GM21619 (cell line): Measurements from ENCODE around the gene EPHB2.

Experiments used
- ATAC-seq: cut with Tn5 transposase; IDR thresholded peaks from one replicate; pipeline ENCODE4 v1.9.1; 2021; ENCODE audit not compliant: unreplicated experiment

The EPHB2 gene

DNA sequence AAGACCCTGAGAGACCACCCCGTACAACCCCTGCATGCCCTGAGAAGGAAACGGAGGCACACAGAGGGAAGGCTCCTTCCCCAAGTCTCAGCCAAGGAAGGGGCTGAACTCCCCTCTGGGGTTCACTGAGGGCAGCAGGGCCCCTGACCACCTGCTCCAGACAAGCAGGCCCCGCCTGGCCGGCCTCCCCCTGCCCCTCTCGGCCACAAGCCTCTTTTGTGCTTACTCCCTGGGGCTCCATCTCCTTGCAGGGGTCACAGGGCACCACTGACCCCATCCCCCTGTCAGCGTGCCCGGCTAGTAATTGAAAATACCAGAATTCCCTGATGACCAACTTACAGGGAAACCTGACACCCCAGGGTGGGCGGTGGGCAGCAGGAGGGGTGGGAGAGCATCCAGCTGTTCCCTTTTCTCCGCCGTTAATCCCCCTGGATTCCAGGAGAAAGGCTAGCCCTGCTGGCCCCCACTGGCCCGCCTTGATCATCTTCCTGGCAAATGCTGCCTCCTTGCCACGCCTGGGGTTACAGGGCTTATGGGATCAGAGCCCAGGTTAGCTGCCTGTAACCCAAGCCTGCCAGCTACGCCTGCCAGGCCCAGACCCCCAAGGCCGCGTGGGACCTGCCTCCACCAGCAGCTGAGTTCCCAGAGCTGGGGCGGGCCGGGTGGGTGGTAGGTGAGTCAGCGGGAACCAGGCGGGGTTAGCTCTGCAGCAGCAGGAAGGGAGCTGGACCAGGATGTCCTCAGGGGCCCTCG, 165.9 kb downstream of the EPHB2 start:
- ATAC-seq, result no peak

DNA sequence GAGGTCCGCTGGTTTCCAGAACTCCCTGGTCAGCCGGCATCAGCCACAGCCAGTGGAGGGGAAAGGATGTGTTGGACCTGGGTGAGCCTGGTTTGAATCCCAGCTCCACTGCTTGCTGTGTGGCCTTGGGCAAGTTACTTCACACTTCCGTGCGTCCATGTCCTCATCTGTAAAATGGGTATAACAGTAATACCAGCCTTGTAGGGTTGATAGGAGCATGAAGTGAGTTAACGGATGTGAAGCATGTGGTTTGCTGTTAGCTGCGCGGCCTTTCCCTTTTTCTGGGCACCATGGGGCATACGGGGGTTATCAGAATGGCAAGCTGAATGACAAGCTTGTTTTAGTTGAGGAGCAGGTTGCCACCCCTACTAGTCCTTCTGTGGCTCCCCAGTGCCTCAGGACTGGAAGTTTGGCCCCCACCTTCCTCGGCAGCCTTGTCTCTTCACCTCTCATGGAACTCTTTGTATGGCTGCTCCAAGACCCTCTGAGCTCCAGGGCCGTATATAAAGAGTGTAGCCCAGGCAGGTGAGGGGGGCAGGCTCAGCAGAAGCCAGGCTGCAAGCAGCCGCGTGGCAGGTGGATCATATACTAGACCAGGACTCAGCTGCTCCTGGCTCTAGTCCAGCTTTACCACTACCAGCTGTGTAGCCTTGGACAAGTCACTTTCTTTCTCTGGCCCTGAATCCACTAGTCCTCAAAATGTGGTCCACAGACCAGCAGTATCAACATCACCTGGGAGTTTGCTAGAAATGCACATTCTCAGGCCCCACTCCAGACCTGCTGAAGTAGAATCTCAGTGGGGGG, 166.7 kb downstream of the EPHB2 start:
- ATAC-seq, result no peak

DNA sequence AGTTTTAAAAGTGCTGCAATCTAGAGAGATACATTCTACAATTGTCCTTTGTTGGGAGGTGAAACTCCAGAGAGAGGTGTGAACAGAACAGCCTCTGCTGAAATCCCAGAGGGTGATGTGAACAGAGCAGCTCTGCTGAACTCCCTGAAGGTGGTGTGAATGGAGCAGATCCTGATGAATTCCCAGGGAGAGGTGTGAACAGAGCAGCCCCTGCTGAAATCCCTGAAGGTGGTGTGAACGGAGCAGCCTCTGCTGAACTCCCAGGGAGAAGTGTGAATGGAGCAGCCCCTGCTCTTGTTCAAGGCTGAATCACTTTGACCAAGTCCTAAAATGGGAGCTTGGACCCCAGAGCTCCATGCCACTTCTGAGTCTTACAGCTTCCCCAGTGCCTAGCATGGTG, 167.3 kb downstream of the EPHB2 start:
- ATAC-seq, result no peak

DNA sequence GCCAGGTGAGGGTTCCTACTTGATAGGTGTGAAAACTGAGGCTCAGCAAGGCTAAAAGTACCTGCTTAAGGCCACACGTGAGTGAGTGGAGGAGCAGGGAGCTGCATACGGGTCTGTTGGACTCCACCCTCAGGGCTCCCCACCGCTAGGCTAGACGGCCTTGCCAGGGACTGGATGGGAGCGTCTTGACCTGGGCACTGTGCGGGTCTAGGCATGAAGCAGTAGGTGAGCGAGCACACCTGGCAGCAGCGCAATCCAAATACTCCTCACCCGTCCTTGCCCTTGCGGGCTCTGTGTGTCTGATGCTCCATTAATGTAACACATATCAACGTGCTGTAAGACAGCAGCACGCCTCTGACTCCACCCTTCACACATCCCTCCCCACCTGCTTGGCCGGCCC, 168.0 kb downstream of the EPHB2 start:
- no peak for ATAC-seq

DNA sequence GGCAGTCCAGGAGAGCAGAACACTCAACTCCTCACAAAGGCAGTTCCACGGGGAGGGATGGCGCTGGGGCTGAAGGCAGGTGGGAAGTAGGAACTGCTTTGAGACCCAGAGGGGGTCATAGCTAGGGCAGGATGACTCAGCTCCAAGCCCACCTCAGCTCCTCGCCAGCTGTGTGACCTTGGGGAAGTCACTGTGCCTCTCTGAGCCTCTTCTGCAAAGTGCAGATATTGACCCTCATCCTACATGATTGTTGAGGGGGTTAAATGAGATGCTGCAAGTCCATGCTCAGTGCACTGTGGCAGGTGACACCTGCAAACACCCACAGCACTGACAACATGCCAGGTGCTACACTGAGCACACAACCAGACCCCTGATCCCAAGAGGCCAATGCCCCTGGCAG, 168.8 kb downstream of the EPHB2 start:
- no peak for ATAC-seq

DNA sequence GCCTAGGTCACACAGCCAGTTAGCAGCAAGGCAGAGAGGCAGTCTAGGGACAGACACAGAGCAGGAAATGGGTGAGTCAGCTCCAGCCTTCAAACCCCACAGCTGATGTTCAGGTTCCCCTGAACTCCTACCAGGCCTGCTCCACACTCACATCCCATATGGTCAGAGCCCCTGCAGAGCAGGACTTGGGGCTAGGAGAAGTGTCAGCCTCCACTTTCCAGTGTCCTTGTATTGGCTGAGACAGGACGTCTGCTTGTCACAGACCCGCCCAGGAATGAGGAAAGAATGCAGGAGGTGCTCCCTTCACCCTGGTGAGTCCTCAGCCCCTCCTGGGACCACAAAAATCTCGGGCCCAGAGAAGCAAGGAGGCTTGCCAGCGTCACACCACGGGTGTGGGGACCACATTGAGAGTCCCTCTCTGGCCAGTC, 169.5 kb downstream of the EPHB2 start:
- ATAC-seq, result no peak

DNA sequence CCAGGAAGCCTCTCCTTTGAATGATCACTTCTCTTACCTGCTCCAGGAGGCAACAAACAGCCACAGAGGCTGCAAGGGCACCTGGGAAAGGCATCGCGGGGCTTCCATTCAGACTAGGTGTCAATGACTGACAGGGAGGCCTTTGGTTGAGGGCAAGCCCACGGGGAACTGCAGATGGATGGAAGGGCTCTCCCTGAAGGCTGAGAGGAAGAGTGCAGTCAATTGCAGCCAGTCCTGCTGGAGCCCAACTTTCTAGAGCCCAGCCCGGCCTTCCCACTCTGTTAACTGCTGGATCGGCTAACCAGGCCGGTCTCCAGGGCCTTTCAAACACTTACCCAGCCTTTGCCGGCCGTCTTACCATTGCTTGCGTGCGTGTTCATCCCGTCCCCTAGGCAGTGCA, 172.8 kb downstream of the EPHB2 start:
- no peak for ATAC-seq

DNA sequence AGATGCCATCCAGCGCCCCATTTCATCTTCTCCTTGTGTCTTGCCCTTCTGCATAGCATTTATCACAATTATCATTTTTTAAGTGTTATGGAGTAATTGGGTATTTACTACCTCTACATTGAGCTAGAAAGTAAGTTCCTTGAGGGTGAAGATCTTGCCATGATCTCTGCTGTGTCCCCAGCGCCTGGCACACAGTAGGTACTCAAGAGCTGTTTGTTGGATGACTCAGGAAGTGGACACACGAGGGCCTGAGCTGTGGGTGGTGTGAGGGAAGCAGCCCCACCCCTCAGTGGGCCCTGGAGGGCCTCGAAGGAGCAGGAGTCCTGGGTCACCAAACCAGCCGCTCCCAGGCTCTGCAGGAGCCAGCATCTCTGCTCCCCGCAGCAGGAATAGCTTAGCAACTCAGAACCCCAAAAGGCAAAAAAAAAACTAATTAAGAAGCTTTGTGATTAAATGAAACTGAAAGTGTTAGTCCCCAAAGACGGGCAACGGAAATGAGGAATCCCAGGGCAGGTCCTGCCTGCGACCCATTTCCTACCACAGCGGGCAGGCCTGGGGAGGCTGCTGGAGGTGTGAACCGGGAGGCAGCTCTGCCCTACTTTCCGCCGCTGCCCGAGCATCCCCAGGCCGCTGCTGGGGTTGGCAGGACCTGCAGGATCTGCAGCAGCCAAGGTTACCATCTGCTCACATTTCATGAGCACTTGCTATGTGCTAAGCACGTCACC, 174.3 kb downstream of the EPHB2 start:
- ATAC-seq, result no peak

DNA sequence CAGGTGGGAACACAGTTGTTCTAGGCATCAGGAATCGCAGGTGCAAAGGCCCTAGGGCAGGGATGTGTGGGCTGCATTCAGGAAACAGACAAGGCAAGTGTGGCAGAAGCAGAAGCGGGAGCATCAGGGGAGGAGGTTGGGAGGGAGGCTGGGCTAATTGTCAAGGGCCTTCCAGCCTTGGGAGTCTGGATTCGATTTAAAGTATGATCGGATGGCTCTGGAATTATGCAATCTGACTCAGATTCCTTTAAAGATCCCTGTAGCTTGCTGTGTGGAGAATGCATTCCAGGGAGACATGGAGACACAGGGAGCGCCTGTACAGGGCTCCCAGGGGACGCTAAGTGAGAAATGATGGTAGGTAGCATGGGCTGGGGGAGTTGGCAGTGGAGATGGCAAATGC, 175.6 kb downstream of the EPHB2 start:
- ATAC-seq, result no peak

DNA sequence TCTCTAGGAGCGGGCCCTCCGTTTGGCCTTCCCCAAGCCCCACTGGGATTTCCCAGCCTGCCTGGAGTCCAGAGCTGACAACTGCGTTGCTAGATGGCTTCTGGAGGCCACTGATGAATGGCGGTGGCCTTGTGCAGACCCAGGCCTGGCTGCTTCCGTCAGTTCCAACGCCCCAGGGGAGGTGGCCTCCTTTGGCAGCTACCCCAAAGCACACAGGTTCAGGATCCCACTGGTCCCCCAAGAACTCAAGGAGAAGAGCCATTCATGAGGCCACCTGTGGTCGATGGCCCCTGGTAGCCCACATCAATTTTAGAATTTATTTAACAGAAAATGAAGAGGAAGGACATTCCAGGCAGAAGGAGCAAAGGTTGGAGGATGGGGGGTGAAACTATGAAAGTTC, 176.9 kb downstream of the EPHB2 start:
- no peak for ATAC-seq

DNA sequence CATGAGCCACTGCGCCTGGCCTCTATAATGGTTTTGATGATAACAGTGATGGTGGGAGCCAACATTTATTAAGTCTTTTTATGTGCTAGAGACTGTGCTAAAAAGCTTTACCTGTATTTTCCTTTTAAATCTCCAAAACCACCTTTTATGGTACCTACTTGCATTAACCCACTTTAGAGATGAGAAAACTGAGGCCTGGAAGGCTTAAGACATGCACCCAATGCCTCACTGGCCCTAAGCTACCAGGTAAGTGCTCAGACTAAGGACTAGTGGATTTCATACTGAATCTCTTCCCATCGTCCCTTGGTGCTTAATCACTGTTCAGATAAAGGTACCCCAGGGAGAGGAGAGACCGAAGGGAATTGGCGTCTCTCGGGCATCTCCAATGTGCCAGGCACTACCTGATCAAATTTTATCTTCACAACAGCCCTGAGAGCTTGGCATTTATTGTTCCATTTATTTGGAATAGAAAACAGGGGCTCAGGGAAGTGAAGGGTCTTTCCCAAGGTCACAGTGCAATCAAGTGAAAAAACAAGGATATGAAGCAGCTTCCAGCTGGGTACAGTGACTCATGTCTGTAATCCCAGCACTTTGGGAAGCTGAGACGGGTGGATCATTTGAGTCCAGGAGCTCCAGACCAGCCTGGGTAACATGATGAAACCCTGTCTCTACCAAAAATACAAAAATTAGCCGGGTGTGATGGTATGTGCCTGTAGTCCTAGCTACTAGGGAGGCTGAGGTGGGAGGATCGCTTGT, 177.9 kb downstream of the EPHB2 start:
- ATAC-seq, result no peak

DNA sequence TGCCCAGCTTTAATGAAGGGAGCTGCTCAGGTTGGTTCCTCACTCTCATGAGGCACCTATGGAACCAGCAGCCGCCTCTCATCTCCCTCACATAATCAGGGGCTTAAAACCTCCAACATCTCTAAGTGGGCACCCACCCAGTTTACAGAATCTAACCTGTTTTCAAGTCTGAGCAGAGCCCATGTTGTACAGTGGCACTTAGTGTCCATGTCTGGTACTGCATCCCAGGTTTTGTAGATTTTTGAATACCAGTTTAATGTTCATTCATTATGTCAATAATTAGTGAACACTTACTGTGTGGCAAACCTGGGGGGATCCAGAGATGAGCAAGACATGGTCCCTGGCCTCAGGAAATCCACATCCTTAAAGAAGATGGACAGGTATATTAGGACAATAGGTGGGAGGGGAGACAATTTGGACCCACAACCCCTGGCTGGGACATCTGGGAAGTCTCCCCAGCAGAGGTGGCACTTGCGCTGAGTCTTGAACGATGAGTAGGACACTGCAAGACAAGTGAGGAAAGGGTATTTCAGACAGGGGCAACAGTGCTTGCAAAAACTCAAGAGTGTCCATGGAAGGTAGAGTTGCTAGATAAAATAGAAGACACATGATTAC, 178.7 kb downstream of the EPHB2 start:
- no peak for ATAC-seq

DNA sequence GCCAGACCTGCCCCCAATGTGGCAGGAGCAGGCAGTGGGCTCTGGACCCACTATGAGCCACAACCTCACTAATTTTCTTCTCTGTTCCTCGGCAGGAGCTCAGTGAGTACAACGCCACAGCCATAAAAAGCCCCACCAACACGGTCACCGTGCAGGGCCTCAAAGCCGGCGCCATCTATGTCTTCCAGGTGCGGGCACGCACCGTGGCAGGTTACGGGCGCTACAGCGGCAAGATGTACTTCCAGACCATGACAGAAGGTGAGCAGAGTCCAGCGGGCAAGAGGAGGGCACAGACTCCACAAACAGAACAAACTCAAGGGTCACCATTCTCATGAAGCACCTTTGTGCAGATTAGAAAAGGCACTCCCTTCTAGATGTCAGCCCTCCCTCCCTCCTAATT, 182.2 kb downstream of the EPHB2 start:
- no peak for ATAC-seq

DNA sequence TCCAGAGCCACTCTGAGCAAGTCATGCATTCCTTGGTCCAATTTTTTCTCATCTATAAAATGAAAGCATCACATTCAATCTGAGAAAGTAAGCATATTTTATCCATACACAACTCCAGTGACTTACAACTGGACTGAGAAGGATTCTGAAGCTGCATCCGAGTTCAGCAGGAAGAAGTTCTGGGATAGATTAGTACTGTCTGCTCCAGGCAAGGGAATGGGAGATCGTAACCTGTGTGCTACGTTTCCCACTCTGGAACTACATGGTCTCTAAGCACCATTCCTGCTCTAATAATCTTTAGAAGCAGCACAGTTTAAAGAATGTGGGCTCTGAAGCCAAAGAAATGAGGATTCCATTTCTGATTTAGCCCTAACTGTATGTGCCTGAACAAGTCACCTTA, 182.7 kb downstream of the EPHB2 start:
- no peak for ATAC-seq

DNA sequence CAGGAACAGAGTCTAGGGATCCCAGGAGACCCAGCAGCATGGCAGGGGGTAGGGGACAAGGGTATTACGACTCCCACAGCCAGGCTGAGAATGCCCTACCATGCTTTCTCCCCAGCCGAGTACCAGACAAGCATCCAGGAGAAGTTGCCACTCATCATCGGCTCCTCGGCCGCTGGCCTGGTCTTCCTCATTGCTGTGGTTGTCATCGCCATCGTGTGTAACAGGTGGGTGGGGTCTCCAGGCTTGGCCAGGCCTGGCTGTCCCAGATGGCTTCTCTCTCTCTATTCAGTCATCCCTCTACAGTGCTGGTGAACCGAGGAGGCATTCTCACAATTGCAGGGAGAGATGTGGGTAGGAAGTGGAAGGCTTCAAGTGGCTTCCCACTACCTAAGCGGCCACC, 184.7 kb downstream of the EPHB2 start:
- ATAC-seq, result no peak

DNA sequence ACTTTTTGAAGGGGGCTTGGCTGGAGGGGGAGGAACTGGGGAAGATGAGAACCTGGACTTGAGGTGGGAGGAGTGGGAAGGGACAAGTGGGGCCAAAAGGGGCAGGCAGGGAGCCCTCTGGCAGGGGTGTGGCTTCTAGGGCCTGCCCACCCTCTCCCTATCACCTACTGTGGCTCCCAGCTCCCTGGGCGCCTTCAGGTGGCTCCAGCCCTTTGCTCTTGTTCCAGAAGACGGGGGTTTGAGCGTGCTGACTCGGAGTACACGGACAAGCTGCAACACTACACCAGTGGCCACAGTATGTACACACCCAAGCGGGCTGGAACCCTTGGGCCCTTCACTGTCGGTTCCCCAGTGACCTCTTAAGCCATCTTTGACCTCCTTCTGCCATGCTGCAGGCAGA, 185.5 kb downstream of the EPHB2 start:
- ATAC-seq, result no peak

DNA sequence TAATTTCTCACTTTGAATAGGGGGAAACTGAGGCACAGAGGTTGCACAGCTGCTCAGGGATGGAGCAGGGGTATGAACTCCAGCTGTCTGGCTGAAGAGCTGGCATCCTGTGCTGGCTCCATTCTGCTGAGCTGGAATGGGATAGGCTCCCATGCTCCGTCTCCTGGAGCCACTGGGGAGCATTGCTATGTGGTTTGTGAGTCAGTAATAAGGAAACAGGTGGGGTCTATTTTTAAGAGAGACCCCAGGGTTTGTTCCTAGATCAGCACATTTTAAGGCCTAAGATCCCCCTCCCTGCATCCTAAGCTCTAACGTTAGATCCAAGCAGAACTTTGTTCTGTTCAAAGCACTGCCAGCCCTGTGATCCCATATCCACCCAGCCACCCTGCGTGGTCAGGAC, 189.8 kb downstream of the EPHB2 start:
- ATAC-seq, result no peak

DNA sequence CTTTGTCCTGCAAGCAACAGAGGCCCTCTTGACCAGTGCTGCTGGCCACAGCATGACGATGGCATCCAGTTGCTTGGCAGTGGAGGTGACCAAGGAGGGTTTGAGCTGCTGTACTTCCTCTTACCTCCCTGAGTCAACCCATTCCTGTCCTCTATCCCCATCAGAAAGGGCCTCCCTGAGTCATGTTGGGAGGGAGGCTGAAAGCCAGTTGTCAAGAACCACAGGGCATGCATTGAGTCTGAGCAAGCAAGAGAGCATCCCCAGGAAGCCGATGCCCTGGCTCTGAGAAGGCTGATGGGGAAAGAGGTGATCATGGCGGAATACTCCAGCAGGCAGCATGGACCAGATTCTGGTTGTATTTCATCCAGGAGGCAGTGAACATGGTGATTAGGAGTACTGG, 192.5 kb downstream of the EPHB2 start:
- no peak for ATAC-seq

DNA sequence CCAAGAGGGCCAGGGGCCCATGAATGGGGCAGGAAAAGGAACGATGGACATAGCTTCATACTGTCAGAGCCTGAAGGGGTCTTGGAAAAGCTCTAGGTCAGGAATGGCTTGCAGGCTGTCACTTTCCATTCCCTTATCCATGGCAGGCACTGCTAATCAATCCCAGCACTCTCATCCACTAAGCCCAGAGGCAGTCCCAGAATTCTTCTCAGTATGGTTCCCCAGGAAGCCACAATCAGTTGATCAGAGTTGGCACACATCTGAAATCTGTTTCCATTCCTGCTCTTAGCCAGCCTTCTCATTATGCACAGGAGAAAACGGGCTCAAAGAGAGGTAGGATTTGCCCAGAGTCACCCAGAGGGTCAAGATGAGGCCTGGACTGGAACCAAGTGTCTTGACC, 196.3 kb downstream of the EPHB2 start:
- ATAC-seq, result no peak

DNA sequence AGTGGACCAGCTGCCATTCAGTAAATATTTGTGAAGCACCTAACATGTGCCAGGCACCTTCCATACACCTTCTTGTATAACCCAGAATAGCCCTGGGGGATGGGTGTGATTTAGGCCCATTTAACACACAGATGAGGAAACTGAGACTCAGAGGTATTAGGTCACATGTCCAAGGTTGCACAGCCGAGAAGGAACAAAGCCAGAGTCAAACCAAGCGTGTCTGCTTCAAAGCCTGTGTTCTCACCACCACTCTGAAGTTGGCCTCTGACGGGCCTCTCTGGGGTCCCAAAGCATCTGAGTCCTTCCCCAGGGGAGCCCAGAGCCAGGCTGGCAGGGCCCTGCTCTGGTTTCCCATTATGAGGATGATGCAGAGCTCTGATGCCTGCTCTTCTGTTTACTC, 196.9 kb downstream of the EPHB2 start:
- ATAC-seq, result no peak
